Activated naive CD4-positive, alpha-beta T cell treated with anti-CD3 and anti-CD28 coated beads, Interleukin-2, amount 10 ng/mL, durations not matched to agents 7 days and 5 days (primary cell): Measurements from ENCODE around the gene GALK1.
A peak's percentile ranks its signal among the peaks of the same experiment; 100 is the strongest.

Experiments
- CTCF ChIA-PET: fragments of 350-600 bp; sonication (Branson Sonifier 250); formaldehyde crosslinking; loops from one replicate; lab custom pipeline; 2021; ENCODE audit warnings: antibody characterized with exemption; lab: Charles Lee
- DNase-seq: peaks from one replicate; pipeline ENCODE4 v3.0.0-alpha.2; 2020
- H3K27ac Mint-ChIP-seq: one replicate; pipeline ENCODE4 v1.8.0; 2021; ENCODE audit warnings: mild to moderate bottlenecking, moderate library complexity, mixed read lengths
- H3K27me3 Mint-ChIP-seq: one replicate; pipeline ENCODE4 v1.8.0; 2021; ENCODE audit warnings: mild to moderate bottlenecking, mixed read lengths
- H3K36me3 Mint-ChIP-seq: one replicate; pipeline ENCODE4 v1.8.0; 2021; ENCODE audit warnings: mixed read lengths
- H3K4me1 Mint-ChIP-seq: one replicate; pipeline ENCODE4 v1.8.0; 2021; ENCODE audit warnings: mixed read lengths
- H3K4me3 Mint-ChIP-seq: one replicate; pipeline ENCODE4 v1.8.0; 2021; ENCODE audit warnings: mild to moderate bottlenecking, moderate library complexity, mixed read lengths
- H3K9me3 Mint-ChIP-seq: one replicate; pipeline ENCODE4 v1.8.0; 2021; ENCODE audit warnings: mixed read lengths

Gene GALK1

DNA sequence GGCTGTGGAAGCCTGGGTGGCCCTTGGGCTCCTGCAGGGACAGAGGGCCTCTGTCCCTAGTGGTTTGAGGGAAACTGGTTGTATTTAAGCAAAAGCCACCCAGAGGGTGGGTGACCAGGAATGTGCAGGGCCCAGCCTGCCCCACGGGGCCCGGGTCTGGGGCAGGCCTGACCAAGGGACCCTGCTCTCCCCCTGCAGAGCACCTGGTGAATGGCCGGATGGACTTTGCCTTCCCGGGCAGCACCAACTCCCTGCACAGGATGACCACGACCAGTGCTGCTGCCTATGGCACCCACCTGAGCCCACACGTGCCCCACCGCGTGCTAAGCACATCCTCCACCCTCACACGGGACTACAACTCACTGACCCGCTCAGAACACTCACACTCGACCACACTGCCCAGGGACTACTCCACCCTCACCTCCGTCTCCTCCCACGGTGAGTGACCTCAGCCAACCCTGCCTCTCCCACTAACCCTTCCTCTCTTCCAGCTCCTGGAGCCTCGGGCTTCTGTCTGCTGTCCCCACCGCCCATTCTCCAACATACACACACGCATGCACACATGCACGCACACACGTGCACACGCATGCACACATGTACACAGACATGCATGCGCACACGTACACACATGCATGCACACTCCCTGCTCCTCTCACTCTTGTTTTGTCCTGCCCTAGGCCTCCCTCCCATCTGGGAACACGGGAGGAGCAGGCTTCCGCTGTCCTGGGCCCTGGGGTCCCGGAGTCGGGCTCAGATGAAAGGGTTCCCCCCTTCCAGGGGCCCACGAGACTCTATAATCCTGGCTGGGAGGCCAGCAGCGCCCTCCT is 10.4 kb downstream of the GALK1 start:
- Mint-ChIP-seq H3K4me3 (peak overlapping the region; percentile 6), H3K9me3 (no peaks in the 10 kb centered on the region), H3K27ac (peak overlapping the region; percentile 66), H3K4me1 (peaks cover 21% of the 10 kb centered on the region), H3K36me3 (no peaks in the 10 kb centered on the region), H3K27me3 (peaks cover 29% of the 10 kb centered on the region)
- CTCF ChIA-PET: interaction anchor here (1.2 to 11.5 kb wide), 17 partner anchors 7 to 142 kb away, joined by 3 to 380 read pairs (median 8); partner anchors contain the start of genes GALK1, SMIM5 and TRIM65
- DNase-seq: no peak

DNA sequence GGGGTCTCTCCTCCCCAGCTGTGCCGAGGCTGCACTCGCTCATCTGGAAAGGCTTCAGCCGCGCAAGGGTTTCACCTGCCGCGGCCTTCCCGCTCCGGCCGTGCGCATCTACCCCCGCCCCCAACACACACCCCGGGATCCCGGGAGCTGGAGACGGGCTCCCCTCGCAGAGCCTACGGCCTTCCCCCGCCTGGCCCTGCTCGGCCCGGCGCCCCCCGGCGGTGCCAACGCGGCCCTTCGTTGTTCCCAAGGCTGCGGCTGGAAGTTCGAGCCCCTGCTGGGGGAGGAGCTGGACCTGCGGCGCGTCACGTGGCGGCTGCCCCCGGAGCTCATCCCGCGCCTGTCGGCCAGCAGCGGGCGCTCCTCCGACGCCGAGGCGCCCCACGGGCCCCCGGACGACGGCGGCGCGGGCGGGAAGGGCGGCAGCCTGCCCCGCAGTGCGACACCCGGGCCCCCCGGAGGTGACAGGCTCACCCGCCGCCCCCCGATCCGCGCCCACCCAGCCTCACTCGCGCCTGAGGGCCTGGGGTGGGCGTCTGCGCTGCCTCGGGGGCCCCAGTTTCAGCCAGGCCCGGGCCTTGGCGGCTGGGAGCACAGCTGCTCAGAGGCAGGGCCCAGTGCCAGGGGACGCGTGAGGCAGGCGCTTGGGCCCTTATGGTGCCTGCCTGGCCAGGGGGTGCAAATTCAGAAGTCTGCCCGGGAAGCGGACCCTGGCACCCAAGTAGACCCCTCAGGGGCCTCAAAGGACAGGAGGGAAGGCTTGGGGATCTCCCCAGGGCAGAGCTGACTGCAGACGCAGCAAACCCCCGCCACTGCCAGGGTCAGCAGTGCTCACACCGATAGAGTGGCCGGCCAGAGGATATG is 11.2 kb downstream of the GALK1 start:
- Mint-ChIP-seq H3K4me1 (peaks cover 21% of the 10 kb centered on the region), H3K36me3 (no peaks in the 10 kb centered on the region), H3K9me3 (no peaks in the 10 kb centered on the region), H3K27me3 (peaks cover 31% of the 10 kb centered on the region), H3K27ac (no peak overlapping the region), H3K4me3 (peak overlapping the region; percentile 54)
- CTCF ChIA-PET: interaction anchor here (0.5 to 11.5 kb wide), 49 partner anchors 8 to 257 kb away, joined by 3 to 380 read pairs (median 4); partner anchors contain the start of genes GALK1, SMIM5, TRIM65 and UNC13D
- DNase-seq: peak; percentile 79

GRCh38 chr17:75752802-75753513 is 12.0 kb downstream of the GALK1 start:
- no peaks in the 10 kb centered on the region for H3K36me3 Mint-ChIP-seq
- DNase-seq: no peak
- peaks cover 32% of the 10 kb centered on the region for H3K27me3 Mint-ChIP-seq
- peak overlapping the region; percentile 54 for H3K4me3 Mint-ChIP-seq
- H3K27ac Mint-ChIP-seq: no peak overlapping the region
- H3K4me1 Mint-ChIP-seq: peaks cover 21% of the 10 kb centered on the region
- no peaks in the 10 kb centered on the region for H3K9me3 Mint-ChIP-seq
- CTCF ChIA-PET: interaction anchor here (0.5 to 11.5 kb wide), 46 partner anchors 9 to 258 kb away, joined by 3 to 380 read pairs (median 5); partner anchors contain the start of genes GALK1, SMIM5, TRIM65 and UNC13D

DNA sequence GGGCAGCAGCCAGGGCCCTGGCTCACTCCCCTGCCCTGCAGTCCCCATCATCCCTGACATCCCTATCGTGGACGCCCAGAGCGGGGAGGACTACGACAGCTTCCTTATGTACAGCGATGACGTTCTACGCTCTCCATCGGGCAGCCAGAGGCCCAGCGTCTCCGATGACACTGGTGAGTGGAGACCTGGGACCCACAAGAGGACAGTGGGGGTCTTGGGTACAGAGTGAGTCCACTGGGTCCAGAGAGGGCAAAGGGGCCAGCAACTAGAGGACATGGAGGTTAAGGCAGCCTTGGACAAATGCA is 12.6 kb downstream of the GALK1 start:
- peaks cover 24% of the 10 kb centered on the region for H3K4me1 Mint-ChIP-seq
- no peaks in the 10 kb centered on the region for H3K36me3 Mint-ChIP-seq
- H3K27ac Mint-ChIP-seq: no peak overlapping the region
- CTCF ChIA-PET: interaction anchor here (1.1 to 11.5 kb wide), 13 partner anchors 10 to 258 kb away, joined by 3 to 380 read pairs (median 5); partner anchors contain the start of genes GALK1, RECQL5 and SMIM5
- no peak for DNase-seq
- H3K4me3 Mint-ChIP-seq: no peak overlapping the region
- H3K9me3 Mint-ChIP-seq: no peaks in the 10 kb centered on the region
- peaks cover 35% of the 10 kb centered on the region for H3K27me3 Mint-ChIP-seq

DNA sequence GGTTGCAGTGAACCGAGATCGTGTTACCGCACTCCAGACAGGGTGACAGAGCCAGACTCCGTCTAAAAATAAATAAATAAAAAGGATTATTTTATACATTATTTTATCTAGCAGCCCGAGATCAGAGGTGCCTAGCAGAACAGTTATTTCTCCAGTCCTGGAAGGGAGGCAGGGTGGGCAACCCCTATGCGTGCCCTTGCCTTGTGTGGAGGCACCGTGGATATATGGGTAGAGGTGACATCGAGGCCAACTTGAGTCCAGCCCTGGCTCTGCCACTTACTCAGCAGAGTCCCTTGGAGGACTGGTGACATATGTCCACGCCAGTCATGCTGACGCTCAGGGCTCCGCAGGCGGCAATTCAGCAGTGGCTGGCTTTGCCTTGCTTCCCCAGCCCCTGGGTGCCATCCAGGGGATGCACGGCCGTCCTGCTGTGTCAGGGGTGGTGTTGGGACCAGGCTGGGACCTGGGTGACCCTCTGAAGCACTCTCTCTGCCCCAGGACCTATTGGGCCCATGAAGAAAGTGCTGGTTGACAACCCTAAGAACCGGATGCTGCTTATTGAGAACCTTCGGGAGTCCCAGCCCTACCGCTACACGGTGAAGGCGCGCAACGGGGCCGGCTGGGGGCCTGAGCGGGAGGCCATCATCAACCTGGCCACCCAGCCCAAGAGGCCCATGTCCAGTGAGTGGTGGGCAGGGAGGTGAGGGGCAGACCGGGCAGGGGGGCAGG is 13.2 kb downstream of the GALK1 start:
- DNase-seq: no peak

DNA sequence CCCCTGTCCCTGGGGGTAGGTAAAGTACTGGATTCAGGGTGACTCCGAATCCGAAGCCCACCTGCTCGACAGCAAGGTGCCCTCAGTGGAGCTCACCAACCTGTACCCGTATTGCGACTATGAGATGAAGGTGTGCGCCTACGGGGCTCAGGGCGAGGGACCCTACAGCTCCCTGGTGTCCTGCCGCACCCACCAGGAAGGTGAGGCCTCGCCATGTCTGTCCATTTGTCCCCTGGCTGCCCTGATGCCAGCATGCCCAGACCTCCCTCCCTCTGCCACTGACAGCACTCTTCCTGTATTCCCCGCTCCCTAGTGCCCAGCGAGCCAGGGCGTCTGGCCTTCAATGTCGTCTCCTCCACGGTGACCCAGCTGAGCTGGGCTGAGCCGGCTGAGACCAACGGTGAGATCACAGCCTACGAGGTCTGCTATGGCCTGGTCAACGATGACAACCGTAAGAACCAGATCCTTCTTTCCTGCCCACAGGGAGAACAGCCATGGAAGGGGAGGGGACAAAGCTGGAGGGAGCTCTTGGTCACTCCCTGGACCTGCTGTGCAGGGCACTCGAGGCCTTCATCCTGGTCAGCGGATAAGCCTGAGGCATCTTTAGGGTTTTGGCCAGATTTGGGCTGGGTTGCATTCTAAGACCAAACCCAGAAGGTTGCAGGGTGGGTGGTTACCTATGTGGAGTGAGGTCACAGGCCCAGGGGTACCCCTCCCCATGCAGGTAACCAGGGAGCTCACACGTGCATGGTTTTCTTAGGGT is 14.2 kb downstream of the GALK1 start:
- peaks cover 35% of the 10 kb centered on the region for H3K27me3 Mint-ChIP-seq
- CTCF ChIA-PET: interaction anchor here (0.6 to 11.5 kb wide), 23 partner anchors 11 to 326 kb away, joined by 3 to 380 read pairs (median 5); partner anchors contain the start of genes GALK1, ITGB4, RECQL5 and SMIM5
- no peaks in the 10 kb centered on the region for H3K9me3 Mint-ChIP-seq

More for the DNA sequence above, 13.2 kb downstream of the GALK1 start:
- Mint-ChIP-seq H3K9me3 (no peaks in the 10 kb centered on the region), H3K27ac (no peak overlapping the region), H3K4me1 (peaks cover 24% of the 10 kb centered on the region), H3K36me3 (no peaks in the 10 kb centered on the region), H3K4me3 (no peak overlapping the region), H3K27me3 (peaks cover 35% of the 10 kb centered on the region)
- CTCF ChIA-PET: interaction anchor here (1.0 to 11.5 kb wide), 13 partner anchors 10 to 327 kb away, joined by 3 to 380 read pairs (median 27); partner anchors contain the start of genes GALK1, RECQL5 and SMIM5

GRCh38 chr17:75749545-75750389 is 15.2 kb downstream of the GALK1 start:
- no peak overlapping the region for H3K4me3 Mint-ChIP-seq
- peak; percentile 92 for DNase-seq
- H3K36me3 Mint-ChIP-seq: no peaks in the 10 kb centered on the region
- H3K27me3 Mint-ChIP-seq: peaks cover 33% of the 10 kb centered on the region
- peaks cover 20% of the 10 kb centered on the region for H3K4me1 Mint-ChIP-seq
- CTCF ChIA-PET: interaction anchor here (0.6 to 11.5 kb wide), 26 partner anchors 11 to 320 kb away, joined by 3 to 380 read pairs (median 4); partner anchors contain the start of genes GALK1, ITGB4, RECQL5 and SAP30BP
- no peaks in the 10 kb centered on the region for H3K9me3 Mint-ChIP-seq
- no peak overlapping the region for H3K27ac Mint-ChIP-seq

More for the DNA sequence above, 14.2 kb downstream of the GALK1 start:
- Mint-ChIP-seq H3K27ac (peak overlapping the region; percentile 24), H3K36me3 (no peaks in the 10 kb centered on the region), H3K4me3 (no peak overlapping the region), H3K4me1 (peaks cover 24% of the 10 kb centered on the region)
- no peak for DNase-seq

GRCh38 chr17:75748706-75749105 is 16.3 kb downstream of the GALK1 start:
- Mint-ChIP-seq H3K4me1 (peaks cover 13% of the 10 kb centered on the region), H3K27me3 (peaks cover 31% of the 10 kb centered on the region), H3K27ac (no peak overlapping the region), H3K9me3 (no peaks in the 10 kb centered on the region), H3K4me3 (no peak overlapping the region), H3K36me3 (no peaks in the 10 kb centered on the region)
- CTCF ChIA-PET: interaction anchor here (0.6 to 11.5 kb wide), 28 partner anchors 10 to 426 kb away, joined by 3 to 380 read pairs (median 6); partner anchors contain the start of genes GALK1 and SMIM5
- no peak for DNase-seq

DNA sequence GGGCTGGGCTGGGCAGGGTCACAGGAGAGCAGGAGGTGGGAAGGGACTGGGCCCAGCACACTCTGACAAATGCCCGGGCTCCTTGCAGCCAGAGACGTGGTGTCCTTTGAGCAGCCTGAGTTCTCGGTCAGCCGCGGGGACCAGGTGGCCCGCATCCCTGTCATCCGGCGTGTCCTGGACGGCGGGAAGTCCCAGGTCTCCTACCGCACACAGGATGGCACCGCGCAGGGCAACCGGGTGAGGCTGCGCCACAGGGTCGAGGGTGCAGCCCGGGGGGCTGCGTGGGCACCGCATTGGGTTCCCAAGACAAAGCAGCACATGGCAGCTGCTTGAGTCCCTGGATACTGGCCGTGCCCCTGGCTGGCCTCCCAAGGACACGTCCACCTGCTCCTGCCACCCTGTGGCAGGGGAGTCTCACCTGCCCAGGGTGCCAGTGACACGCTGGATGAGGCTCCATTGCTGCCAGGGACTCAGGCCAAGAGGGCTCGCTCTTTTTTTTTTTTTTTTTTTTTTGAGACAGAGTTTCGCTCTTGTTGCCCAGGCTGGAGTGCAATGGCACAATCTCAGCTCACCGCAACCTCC is 21.3 kb downstream of the GALK1 start:
- H3K27me3 Mint-ChIP-seq: peaks cover 4% of the 10 kb centered on the region
- no peak for DNase-seq
- H3K4me1 Mint-ChIP-seq: peaks cover 3% of the 10 kb centered on the region
- H3K9me3 Mint-ChIP-seq: no peaks in the 10 kb centered on the region
- H3K4me3 Mint-ChIP-seq: no peak overlapping the region
- H3K27ac Mint-ChIP-seq: no peak overlapping the region
- CTCF ChIA-PET: interaction anchor here (0.6 to 11.5 kb wide), 3 partner anchors 19 to 70 kb away, joined by 3 to 209 read pairs (median 3); no protein-coding TSS in a partner anchor
- no peaks in the 10 kb centered on the region for H3K36me3 Mint-ChIP-seq

- Mint-ChIP-seq H3K27me3 (no peaks in the 10 kb centered on the region), H3K4me3 (no peak overlapping the region), H3K9me3 (no peaks in the 10 kb centered on the region), H3K4me1 (peaks cover 6% of the 10 kb centered on the region), H3K36me3 (no peaks in the 10 kb centered on the region), H3K27ac (no peak overlapping the region)
- CTCF ChIA-PET: interaction anchor here (0.6 kb wide), 2 partner anchors 108 to 123 kb away, joined by 3 read pairs; no protein-coding TSS in a partner anchor
- no peak for DNase-seq
Observed at GRCh38 chr17:75742337-75742736, 22.7 kb downstream of the GALK1 start.

- no peak for DNase-seq
- H3K27me3 Mint-ChIP-seq: peaks cover 6% of the 10 kb centered on the region
Observed at GRCh38 chr17:75740631-75741077, 24.3 kb downstream of the GALK1 start.

More at GRCh38 chr17:75740631-75741077, 24.3 kb downstream of the GALK1 start:
- Mint-ChIP-seq H3K4me3 (no peak overlapping the region), H3K9me3 (no peaks in the 10 kb centered on the region), H3K36me3 (no peaks in the 10 kb centered on the region), H3K4me1 (peaks cover 6% of the 10 kb centered on the region), H3K27ac (no peak overlapping the region)
- CTCF ChIA-PET: no interaction called here
